CD4-positive, alpha-beta T cell treated with Interleukin-15 for 1 hour (primary cell): ENCODE data around the gene SPOCK1.

Experiments
- DNase-seq: peaks from one replicate; pipeline ENCODE4 v3.0.0-alpha.2; 2020

The SPOCK1 gene

DNA sequence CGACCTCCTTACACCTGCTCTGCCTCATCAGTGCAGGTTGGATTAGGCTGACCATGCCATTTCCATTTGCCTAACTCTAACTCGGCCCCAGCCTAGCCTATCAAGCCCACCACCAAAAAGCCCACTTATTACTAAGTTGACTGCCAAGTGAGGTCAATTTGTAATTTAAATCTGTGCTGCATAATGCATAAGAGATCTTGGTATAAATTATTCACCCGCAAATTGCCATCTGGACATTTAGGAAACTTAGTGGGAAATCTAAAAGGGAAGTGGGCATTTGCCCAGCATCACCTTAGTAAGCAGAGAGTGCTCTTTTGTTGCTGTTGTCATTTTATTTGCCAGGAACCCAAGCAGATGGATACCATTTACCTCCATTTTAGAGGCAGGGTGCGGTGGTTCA, 143.0 kb downstream of the SPOCK1 start:
- DNase-seq: no peak

DNA sequence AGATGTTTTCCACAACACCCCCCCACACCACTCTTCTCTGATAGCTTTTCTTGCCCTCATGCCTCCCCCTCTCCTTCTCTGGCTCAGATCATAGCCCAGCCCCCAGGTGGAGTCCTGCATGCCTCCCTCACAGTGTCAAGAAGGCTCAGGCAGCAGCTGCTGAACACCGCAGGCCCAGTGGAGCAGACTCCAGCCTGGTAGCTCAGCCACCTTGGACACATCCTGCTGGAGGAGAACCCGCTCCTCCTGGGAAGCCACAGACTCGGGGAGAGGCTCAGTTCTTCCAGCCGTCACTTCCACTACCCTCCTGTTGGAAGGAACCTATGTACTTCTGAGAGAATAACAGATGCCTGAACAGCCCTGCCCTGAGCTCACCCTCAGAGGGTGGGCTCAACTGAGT, 143.4 kb downstream of the SPOCK1 start:
- no peak for DNase-seq

- DNase-seq: no peak
Measured at GRCh38 chr5:137352095-137352494, 147.0 kb downstream of the SPOCK1 start.

GRCh38 chr5:137350791-137351190, 148.3 kb downstream of the SPOCK1 start:
- DNase-seq: no peak

DNA sequence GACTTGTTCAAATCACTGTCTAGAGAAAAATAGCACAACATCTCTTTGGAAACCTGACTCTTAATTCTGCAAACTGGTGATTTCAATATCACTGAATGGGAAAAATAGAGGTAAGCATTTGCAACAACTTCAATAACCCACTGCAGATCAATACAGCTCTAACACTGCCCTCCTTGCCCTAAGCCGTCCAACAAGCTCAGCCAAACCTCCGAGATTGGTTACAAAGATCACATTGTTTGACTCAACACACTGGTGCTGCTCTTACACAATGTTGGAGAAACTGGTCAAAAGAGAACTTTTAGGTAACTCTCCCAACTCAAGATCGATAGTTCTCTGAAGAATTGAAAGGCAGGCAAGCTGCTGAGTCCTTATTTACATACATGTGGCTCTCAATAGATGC, 150.4 kb downstream of the SPOCK1 start:
- no peak for DNase-seq

DNA sequence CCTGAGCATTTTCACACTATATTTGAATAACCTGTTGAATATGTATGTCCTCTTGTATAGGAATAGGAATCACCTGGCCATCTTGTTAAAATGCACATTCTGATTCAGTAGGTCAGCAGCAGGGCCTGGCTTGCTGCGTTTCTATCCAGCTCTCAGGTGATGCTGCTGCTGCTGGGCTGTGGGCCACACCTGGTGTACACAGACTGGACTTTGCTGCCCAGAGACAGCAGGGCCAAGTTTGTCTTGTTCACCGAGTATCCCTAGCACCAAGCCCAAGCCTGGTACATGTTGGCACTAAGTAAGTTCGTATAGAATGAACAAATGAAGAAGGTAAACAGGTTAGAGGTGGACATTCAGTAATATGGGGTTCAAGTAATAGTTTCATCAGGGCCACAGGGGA, 151.3 kb downstream of the SPOCK1 start:
- DNase-seq: no peak

GRCh38 chr5:137346281-137346680, 152.8 kb downstream of the SPOCK1 start:
- DNase-seq: no peak

GRCh38 chr5:137345396-137345795, 153.7 kb downstream of the SPOCK1 start:
- DNase-seq: no peak

GRCh38 chr5:137344723-137345322, 154.3 kb downstream of the SPOCK1 start:
- DNase-seq: no peak

GRCh38 chr5:137344021-137344420, 155.1 kb downstream of the SPOCK1 start:
- no peak for DNase-seq

DNA sequence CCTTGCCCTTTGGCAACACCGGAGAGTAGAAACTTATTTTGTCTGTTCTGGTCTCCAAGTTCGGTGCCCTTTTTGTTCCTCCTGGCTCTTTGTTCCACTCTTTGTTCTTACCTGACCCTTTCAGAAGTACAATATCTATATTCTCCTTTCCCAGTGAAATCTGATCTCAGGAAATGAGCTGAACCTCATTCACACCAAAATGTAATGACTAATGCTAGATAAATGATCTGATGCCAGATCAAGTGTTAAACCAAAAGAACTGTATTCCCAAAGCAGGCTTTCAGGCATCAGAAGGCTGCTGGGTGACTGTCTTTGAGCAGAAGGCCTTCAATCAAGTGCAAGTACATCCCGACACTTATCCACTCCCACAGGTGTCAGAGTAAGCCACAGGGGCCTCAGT, 156.4 kb downstream of the SPOCK1 start:
- DNase-seq: no peak

GRCh38 chr5:137341831-137342230, 157.3 kb downstream of the SPOCK1 start:
- no peak for DNase-seq

DNA sequence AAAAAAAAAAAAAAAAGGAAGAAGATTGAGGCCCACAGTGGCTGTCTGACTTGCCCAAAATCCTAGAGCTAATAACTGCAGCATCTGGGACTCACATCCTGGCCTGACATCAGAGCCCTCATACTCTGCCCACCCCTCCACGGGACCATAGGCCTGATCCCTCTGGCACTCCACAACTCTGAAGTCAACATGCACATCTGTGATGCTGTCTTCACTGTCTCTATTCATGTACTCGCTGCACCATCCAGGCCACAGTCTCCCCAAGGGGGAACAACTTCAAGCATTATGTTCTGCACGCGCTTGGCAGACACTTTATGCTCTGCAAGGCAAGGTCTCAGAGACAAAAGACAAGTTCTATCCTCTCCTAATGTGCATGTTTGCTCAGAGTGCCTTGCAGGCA, 158.2 kb downstream of the SPOCK1 start:
- no peak for DNase-seq

DNA sequence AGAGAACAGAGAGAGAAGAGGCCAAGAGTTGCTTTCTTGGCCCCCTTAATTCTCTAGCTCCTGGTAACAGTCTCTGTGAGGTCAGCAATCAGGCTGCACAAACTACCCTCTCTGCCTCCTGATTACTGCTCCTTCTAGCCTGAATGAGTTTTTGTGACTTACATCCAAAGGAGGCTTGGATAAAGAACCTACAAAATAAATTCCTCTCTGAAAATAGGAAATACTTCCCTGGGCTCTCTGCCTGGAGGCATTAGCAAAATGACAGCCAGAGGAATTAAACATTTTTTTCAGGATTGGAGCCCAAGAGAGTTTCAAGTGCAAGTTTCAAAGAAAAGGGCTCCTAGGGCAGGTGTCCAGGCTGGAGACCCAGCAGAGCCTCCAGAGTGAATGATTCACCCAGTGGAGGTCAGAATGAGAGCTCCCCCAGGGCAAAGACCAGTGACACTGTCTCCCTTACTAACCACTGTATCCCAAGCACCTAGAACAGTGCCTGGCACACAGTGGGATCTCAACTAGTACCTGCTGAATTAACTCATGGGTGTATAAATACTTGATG, 162.5 kb downstream of the SPOCK1 start:
- DNase-seq: no peak

DNA sequence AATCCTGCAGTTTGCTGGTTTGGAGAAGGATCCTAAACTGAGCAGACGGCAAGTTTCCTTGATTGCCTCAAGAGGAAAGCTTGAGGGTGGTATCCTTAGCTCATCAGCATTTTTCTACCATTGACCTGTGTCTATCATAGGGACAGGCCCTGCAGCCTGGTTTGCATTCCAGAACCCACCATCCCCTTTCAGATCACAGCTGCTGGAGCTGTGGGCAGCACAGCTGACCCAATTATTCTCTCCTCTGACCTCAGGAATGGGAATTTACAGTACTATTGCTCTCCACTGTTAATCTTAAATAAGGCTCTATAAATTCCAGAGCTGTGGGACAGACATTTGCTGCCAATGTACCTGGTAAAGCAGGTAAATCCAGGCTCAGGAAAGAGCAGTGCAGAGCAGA, 163.0 kb downstream of the SPOCK1 start:
- no peak for DNase-seq

GRCh38 chr5:137335493-137335892, 163.6 kb downstream of the SPOCK1 start:
- no peak for DNase-seq

DNA sequence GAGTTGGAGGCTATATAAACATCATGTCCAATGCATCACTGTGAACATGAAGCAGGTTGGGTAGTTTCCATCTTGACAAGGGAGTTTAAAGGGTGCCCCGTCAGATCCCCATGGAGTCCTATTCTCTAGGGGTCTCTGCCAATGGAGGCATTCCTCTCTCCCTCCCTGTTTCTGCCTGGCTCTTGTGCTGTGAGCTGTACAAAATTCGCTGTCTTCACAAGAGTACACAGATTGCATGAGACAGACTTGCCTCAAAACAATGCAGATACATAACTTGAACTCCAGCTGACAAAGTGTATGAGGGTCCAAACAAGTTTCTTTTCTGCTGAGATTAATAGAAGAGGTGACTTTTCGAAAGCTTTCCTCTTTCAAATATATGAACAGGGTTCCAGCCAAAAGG, 165.2 kb downstream of the SPOCK1 start:
- no peak for DNase-seq

GRCh38 chr5:137333475-137333874, 165.7 kb downstream of the SPOCK1 start:
- no peak for DNase-seq

GRCh38 chr5:137332296-137332695, 166.8 kb downstream of the SPOCK1 start:
- no peak for DNase-seq

DNA sequence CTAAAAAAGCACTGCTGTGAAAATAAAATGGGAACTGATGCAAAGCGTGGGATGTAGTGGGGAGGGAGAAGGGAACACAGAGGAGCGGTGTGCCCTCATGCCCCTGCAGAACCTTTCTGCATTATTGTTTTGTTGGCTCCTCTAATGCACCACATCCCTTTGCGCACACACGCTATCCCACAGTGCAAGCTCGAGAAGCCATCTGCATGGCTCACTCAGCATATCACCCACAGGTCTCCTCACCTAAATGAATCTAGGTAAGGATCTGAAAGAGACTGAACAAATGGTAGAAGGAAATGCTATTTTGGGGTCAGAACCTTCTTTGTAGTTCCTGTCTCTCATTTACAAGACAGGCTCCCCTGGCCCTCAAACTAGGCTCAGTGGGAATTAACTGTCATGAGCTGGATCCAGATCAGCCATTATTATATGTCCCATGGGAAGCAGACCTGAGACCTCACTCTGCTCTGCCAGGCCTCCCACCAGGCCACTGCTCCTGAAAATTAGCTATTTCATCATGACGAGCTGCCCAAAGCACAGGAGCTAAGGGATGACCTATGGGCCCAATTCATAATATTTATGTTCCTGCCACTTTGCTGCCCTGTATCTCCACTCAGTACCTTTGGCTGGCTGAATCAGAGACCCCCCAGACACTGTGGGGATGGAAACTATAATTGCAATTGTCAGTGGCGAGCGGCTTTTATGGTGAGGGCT, 169.4 kb downstream of the SPOCK1 start:
- no peak for DNase-seq

DNA sequence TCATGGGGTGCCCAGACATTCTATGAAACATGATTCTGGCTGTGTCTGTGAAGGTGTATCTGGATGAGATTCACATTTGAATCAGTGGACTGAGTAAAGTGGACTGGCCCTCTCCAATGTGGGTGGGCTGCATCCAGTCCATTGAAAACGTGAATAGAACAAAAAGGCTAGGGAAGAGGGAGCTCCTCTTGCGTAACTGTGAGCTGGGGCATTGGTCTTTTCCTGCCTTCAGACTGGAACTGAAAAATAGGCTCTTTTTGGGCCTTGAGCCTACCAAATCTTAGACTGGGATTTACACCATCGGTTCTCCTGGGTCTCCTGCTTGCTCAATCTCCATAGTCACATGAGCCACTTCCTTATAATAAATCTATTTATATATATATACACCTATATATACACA, 170.1 kb downstream of the SPOCK1 start:
- no peak for DNase-seq

- DNase-seq: no peak
Measured at GRCh38 chr5:137328463-137328862, 170.7 kb downstream of the SPOCK1 start.

GRCh38 chr5:137325721-137326120, 173.4 kb downstream of the SPOCK1 start:
- no peak for DNase-seq
